GM19438 (cell line): ENCODE measurements around the gene CNTD1.

Source experiments
- ATAC-seq: cut with Tn5 transposase; IDR thresholded peaks from one replicate; pipeline ENCODE4 v1.9.1; 2021; ENCODE audit warnings: low read depth; ENCODE audit not compliant: unreplicated experiment

CNTD1 gene

DNA sequence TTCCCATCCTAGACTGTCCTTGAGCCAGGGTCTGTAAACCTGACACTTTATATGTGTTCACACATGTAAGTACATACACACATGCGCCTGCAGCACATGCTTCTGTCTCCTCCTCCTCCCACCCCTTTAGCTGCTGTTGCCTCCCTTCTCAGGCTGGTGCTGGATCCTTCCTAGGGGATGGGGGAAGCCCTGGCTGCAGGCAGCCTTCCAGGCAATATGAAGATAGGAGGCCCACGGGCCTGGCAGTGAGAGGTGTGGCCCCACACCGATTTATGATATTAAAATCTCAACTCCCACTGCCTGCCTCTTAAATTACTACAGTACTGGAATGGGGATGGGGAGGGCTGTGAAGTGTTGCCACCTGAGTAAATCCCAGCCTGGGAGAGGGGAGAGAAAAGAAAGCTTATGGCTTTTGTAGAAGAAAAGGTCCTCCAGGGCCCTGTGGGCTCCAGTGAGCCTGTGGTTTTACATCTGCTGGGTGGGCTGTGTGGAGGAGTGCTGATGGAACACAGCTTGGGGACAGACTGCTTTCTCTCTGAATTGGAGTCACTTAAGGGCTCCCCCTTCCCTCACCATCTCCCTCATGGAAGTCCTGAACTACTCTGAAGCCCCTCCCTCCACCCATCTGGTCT is 19.2 kb upstream of the CNTD1 start:
- no peak for ATAC-seq

DNA sequence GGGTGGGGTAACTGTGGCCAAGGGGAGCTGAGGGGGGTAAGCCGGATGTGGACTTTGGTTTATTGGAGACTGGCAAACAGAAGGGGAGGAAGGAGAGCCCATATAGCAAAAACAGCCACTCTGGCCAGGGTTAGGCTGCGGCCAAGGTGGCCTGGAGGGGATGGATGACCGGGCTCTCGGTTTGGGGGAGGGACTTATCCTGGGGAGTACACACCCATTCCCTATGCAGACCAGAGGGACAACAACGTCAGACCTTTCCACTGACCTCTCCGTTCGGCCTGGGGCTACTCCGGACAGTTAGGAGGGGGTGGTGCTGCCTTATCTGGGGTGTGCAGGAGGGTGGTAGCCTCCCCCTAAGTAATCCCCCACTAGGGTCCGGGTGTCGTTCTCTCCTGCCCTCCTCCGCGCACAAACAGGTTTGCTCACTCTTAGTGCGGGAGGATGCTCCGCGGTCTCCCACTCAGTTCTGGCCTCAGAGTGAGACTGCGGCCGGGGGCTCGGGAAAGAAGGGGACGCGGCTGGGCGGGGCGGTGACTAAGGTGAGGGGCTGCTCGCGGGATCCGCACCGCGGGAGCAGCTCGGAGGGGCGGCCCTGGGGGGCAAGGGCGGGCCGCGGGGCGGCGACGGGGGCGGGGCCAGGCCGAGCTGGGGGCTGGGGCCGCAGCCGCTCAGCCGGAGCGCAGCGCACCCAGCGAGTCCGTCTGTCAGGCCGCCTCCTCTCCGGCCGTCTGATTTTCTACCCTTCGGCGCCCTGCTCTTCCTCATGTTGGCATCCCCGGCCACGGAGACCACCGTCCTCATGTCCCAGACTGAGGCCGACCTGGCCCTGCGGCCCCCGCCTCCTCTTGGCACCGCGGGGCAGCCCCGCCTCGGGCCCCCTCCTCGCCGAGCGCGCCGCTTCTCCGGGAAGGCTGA is 18.5 kb upstream of the CNTD1 start, which contains the start of gene WNK4:
WNK4 (plus strand) TSS at position 675 of the 915 bp plus-strand sequence; CDS start at position 764, 89 bp downstream.
- no peak for ATAC-seq

DNA sequence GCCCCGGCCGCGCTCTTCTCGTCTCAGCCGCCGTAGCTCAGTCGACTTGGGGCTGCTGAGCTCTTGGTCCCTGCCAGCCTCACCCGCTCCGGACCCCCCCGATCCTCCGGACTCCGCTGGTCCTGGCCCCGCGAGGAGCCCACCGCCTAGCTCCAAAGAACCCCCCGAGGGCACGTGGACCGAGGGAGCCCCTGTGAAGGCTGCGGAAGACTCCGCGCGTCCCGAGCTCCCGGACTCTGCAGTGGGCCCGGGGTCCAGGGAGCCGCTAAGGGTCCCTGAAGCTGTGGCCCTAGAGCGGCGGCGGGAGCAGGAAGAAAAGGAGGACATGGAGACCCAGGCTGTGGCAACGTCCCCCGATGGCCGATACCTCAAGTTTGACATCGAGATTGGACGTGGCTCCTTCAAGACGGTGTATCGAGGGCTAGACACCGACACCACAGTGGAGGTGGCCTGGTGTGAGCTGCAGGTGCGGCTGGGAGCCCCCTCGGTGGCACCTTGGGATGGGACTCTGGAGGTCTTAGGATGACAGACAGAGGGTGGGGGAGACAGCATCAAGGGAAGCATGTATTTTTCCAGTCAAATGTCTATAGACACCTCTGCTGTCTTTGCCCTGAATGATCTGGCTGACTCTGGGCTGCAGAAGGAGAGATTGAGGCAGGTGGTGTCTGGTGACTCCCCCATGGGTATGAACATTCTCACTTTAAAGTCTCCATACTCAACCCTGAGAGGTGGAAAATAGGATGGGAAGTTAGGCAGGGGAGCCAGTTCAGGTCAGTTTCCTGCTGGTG is 17.6 kb upstream of the CNTD1 start:
- ATAC-seq, result no peak

DNA sequence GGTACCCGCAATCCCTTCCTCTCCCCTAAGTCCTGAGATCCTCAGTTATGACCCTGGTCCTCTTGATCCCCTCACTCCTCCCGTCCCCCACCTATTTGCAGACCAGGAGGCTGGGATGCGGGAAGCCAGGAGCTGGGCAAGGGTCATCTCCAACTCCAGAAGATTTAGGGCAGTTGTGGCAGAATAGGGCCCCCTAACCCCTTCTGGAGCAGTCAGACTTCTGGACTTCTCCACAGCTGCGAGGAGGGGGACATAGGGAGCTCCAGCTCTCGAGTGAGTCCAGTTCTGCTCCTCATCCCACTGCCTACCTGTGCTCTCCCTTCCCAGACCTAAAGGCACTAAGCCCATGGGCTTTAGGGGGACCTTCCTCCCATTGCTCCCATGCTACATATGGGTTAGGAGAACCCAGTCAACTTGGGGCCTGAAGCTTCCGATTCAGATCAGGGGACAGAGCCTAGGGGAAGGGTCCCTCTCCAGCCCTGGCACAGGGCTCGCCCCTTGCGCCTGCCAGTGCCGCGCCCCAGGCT is 17.0 kb upstream of the CNTD1 start:
- ATAC-seq, result no peak

DNA sequence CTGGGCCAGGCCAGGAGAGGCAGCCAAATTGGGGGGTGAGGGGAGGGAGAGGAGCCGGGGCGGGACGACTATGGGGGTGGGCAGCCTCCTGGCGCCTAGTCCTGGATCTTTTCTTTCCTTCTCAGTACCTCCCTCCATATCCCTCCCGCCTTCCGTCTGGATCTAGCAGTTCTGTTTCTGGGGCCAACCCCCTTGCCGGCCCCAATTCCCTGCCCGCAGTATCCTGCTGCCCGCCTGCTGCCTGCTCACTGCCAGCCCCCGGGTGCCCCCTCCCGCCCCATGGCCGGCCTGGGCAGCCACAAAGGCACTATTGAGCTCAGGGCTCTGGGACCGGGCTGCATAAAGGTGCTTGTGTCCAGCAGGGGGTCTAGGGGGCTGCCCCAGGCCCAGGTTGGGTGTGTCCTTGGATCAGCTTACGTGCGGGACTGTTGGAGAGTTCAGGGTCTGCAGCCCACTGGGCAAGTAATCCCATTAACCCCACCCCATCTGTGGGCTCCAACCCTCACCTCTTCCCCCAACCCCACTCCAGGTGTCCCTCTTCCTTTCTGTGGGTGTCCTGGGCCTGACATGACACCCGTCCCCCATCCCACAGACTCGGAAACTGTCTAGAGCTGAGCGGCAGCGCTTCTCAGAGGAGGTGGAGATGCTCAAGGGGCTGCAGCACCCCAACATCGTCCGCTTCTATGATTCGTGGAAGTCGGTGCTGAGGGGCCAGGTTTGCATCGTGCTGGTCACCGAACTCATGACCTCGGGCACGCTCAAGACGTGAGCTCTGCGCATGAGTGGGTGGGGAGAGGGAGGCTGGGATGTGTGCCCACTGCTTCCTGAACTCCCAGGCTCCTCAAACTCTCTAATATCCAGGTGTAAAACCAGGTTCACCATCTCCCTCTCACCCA is 16.2 kb upstream of the CNTD1 start:
- ATAC-seq, result no peak

DNA sequence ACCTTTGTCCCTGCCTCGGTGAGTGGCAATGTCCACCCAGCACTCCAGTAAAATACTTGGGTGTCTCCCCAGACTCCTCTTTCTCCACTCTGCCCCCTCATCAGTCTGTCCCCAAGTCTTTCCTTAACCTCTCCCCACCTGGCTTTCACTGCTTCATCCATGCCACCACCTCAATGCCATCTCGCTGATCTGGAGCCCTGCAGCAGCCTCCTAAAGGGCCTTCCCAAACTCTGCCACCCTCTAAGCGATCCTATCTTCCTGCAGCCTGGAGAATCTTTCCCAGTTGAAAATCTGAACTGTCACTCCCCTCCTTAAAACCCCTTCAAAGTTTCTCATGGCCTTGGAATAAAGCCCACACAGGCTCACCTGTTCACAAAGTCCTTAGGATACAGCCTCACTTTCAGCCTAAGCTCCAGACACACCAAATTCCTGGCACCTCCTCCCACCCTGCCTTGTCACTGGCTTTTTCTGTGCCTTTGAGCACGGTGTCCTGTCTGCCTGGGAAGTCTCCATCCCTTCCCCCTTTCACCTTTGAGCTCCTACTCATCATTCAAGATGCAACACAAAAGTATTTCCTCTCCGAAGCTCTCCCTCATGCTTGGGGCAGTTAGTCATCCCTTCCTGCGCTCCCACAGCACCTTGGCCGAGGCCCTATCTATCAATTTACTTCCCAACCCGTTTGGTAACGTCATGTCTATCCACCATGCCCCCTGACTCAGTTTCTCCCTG is 15.4 kb upstream of the CNTD1 start:
- no peak for ATAC-seq

DNA sequence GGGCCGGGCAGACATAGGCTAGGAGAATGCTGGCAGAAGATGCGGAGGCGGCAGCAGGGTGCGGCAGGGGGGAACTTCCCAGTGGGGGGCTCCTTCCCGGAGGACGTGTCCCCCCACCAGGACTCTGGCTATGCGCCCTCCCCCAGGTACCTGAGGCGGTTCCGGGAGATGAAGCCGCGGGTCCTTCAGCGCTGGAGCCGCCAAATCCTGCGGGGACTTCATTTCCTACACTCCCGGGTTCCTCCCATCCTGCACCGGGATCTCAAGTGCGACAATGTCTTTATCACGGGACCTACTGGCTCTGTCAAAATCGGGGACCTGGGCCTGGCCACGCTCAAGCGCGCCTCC is 14.9 kb upstream of the CNTD1 start:
- ATAC-seq, result no peak

DNA sequence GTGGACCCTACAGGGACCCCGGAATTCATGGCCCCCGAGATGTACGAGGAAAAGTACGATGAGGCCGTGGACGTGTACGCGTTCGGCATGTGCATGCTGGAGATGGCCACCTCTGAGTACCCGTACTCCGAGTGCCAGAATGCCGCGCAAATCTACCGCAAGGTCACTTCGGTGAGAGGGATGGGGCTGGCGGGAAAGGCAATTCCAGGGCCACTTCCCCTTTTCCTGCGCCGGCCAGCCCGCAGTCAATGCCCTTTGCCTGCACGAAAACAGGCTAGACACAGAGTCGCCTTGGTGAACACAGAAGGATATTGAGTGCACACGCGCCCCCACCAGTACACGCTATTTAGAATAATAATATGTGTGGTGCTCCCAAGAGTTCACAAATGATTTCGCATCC is 14.3 kb upstream of the CNTD1 start:
- ATAC-seq, result no peak

DNA sequence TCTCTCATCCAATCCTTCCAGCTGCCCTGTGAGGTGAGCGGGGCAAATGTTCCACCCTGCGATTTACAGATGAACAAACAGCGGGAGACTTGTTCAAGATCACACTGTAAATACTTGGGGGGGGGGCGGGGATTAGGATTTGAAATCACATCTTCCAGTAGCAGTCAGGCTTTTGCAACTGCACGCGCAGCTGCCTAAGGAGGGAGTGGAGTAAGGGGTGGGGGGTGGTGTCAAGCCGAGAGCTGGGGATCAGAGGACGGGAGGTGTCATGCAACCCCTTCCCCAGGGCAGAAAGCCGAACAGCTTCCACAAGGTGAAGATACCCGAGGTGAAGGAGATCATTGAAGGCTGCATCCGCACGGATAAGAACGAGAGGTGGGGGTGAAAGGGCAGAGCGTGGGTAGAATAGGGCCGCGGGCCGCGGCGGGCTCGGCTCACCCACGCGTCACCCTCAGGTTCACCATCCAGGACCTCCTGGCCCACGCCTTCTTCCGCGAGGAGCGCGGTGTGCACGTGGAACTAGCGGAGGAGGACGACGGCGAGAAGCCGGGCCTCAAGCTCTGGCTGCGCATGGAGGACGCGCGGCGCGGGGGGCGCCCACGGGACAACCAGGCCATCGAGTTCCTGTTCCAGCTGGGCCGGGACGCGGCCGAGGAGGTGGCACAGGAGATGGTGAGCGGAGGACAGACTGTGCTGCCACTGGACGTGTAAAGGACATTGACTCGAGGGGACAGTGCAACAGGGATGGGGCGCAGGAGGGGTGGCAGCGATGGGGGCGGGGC is 13.7 kb upstream of the CNTD1 start:
- no peak for ATAC-seq

DNA sequence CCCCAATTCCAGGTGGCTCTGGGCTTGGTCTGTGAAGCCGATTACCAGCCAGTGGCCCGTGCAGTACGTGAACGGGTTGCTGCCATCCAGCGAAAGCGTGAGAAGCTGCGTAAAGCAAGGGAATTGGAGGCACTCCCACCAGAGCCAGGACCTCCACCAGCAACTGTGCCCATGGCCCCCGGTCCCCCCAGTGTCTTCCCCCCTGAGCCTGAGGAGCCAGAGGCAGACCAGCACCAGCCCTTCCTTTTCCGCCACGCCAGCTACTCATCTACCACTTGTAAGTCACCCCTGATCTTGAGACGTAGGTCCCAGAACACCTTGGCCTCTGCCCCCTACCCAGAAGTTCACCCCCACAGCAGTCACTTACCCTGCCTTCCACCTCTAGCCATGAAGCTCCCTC is 11.4 kb upstream of the CNTD1 start:
- ATAC-seq, result no peak

DNA sequence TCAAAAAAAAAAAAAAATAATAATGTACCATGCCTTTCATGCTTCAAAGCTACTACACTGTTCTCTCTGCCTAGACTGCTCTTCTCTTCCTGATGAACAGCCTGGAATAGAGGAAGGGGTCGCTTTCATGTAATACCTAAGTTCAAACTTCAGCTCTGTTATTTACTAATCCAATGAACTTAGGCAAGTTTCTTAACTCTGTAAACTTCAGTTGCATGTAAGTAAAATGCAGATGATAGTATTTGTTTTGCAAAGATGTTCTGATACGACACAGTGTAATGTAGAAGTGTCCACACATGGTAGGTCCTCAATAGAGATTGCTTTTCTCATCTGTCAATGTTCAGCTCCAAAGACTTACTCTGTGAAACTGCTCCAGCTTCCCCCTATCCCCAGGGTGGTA is 6.7 kb upstream of the CNTD1 start:
- ATAC-seq, result no peak

DNA sequence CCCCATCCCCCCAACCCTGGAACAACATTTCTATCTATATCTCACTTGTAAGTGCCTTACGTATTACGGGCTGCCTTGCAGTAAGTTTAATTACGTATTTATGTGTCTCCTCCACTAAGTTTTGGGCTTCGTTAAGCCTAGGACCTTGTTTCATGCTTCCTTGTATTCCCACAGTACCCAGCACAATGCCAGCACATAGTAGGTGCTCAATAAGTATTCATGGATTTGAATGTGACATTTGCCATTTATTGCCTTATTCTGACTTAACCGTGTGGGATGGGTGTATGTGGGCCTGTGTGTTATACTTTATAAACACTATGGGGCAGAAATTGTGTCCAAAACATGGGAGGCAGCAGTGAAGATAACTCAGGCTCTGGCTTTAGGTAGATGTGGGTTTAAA is 6.1 kb upstream of the CNTD1 start:
- ATAC-seq, result no peak

DNA sequence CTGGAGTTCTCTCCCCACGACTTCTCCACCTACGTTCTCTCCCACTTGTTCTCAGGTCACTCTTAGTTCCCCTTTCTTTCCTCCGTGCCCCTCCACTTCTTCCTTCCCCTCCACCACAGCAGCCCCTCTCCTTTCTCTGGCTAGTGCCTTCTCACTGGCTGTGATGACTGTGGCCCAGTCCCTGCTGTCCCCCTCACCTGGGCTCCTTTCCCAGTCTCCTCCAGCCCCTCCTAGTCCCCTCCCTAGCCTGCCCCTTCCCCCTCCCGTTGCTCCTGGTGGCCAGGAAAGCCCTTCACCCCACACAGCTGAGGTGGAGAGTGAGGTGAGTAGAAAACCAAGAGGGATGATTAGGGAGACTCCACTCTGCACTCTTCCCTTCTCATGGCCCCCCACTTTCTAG is 3.6 kb upstream of the CNTD1 start:
- ATAC-seq, result no peak

DNA sequence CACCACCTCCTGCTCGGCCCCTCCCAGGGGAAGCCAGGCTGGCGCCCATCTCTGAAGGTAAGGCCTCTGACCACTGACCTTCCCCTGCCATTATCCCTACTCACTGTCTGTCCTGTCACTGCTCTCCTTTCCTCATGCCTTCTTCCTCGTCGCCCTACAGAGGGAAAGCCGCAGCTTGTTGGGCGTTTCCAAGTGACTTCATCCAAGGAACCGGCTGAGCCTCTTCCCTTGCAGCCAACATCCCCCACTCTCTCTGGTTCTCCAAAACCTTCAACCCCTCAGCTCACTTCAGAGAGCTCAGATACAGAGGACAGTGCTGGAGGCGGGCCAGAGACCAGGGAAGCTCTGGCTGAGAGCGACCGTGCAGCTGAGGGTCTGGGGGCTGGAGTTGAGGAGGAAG is 3.2 kb upstream of the CNTD1 start:
- ATAC-seq, result no peak

DNA sequence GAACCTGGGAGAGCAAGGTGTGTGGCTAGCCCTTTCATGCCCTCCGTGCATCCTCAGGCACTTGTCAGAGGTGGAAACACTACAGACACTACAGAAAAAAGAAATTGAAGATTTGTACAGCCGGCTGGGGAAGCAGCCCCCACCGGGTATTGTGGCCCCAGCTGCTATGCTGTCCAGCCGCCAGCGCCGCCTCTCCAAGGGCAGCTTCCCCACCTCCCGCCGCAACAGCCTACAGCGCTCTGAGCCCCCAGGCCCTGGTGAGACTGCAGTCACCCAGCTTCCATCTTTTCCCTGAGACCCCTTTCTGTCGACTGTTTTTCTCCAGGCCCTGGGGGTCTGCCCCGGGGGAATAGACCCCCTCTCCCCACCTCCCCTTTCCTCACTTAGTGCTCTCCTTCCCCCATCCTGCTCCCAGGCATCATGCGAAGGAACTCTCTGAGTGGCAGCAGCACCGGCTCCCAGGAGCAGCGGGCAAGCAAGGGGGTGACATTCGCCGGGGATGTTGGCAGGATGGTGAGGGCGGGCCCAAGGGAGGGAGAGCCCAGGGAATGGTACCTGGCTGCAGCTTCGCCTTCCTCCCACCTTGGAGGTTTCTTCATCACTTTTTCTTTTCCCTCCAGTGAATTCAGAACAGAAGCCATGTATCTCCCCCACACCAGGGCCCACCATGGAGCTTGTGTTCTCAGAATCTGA is 2.4 kb upstream of the CNTD1 start:
- ATAC-seq, result no peak

DNA sequence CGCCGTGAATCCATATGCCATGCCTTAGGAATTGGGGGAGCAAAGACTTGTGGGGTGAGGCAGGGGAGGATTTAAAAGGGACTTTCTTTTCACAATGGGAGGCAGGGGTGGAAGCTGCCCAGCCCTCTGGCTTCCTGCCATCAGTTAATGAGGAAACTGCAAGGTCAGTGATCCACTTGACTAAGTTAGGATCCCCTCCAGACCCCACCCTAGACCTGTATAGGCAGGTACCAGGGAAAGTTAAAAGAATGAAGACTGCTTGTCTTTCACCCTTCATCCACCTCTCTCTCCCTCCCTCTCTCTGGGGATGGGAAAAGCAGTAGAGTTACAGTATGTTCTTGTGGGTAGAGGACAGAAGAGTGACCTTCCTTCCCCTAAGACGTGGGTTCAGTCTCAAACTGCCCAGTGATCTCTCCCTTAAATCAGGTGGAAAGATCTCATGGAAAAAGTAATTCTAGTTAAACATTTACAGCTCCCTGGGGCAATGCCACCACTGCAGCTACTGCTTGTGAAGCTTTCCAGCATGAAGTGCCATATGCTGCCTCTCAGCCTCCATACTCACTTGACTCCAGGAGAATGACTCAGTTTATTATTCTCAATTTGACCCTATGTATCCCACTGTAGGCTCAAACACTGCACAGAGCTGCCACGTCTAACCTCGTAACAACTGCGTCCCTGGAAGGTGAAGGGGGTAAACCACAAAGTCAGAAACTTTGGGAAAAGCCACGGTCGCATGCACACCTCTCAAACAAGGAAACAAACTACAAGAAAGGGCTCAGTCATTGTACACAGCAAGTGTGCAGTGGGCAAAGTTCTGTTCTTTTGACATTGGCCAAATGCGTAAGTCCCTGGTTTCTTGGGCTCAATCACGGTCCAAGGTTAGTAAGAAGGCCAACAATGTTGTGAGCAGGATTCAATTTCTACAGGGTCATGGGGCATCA is 1.3 kb upstream of the CNTD1 start:
- ATAC-seq, result no peak

DNA sequence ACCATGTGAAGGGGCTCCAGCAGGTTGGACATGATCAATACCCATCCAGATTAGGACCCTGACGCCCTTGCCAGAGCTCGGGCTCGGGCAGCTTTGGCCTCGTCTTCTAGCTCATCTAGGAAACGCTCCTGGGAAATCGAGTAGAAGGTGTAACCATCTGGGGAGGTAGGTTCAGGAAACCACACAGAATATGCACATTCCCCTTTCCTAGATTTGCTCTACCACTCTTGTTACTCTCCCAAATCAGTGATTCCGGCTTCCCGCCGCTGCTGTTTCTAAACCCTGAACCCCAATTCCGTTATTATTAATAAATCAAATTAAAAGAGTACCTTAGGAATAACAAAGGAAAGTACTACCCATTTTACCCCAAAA is 664 bp upstream of the CNTD1 start:
- ATAC-seq, result no peak
